HepG2 (cell line): Measurements from ENCODE around the gene EMC9. TPM values are rescaled to one million over a fixed set of nuclear protein-coding genes. Genes with fewer than 3 reads are reported as not detected.
A peak's percentile ranks its signal among the peaks of the same experiment; 100 is the strongest.

Experiments used
- ARID5B ChIP-seq: IDR thresholded peaks from 2 replicates; pipeline ENCODE4 v1.4.0; 2020; ENCODE audit warnings: mild to moderate bottlenecking, missing genetic modification reagents
- CREM ChIP-seq, 2 experiments: sonication (generic) in 1 of 2; formaldehyde crosslinking in 1 of 2; IDR thresholded peaks; 2 replicates each; pipeline versions ENCODE4 v1.4.0 to v1.6.1; 2016 to 2020; ENCODE audit warnings: antibody characterized with exemption in 1 of 2, mild to moderate bottlenecking in 1 of 2, missing genetic modification reagents in 1 of 2
- KAT7 ChIP-seq: IDR thresholded peaks from 2 replicates; pipeline ENCODE4 v1.6.1; 2018; ENCODE audit warnings: borderline replicate concordance, missing compliant biosample characterization
- MED1 ChIP-seq: sonication (generic); formaldehyde crosslinking; IDR thresholded peaks from 2 replicates; pipeline ENCODE4 v1.4.0; 2020; ENCODE audit warnings: missing genetic modification reagents
- NONO ChIP-seq, 2 experiments: fragments of 450-650 bp in 1 of 2; sonication (generic) in 1 of 2; formaldehyde crosslinking in 1 of 2; IDR thresholded peaks in 1 of 2; conservative IDR thresholded peaks in 1 of 2; 2 replicates each; pipeline versions ENCODE4 v1.6.1 to v1.8.0; 2017 to 2022; ENCODE audit warnings: mild to moderate bottlenecking in 1 of 2, missing genetic modification reagents in 1 of 2, moderate library complexity in 1 of 2
- RARA ChIP-seq: IDR thresholded peaks from 2 replicates; pipeline ENCODE4 v1.6.1; 2016; ENCODE audit warnings: missing genetic modification reagents, missing compliant biosample characterization
- SAP130 ChIP-seq: IDR thresholded peaks from 2 replicates; pipeline ENCODE4 v1.6.1; 2016; ENCODE audit warnings: low read depth
- SIN3A ChIP-seq: IDR thresholded peaks from 2 replicates; pipeline ENCODE4 v1.6.1; 2011; ENCODE audit warnings: low read depth, mild to moderate bottlenecking, control low read depth, low read length, borderline replicate concordance
- SNAPC4 ChIP-seq: sonication (generic); formaldehyde crosslinking; IDR thresholded peaks from 2 replicates; pipeline ENCODE4 v1.4.0; 2020; ENCODE audit warnings: mild to moderate bottlenecking, missing genetic modification reagents
- ZNF414 ChIP-seq: sonication (generic); formaldehyde crosslinking; IDR thresholded peaks from 2 replicates; pipeline ENCODE4 v1.5.0; 2020; ENCODE audit warnings: missing genetic modification reagents
- ZNF574 ChIP-seq: sonication (generic); formaldehyde crosslinking; IDR thresholded peaks from 2 replicates; pipeline ENCODE4 v1.4.0; 2020; ENCODE audit warnings: missing genetic modification reagents
- ZNF746 ChIP-seq: sonication (generic); formaldehyde crosslinking; IDR thresholded peaks from 2 replicates; pipeline ENCODE4 v1.8.0; 2022; ENCODE audit warnings: mild to moderate bottlenecking, missing genetic modification reagents
- polyA plus RNA-seq, 8 experiments: library from polyadenylated mRNA; depleted of rRNA in 3 of 8; stranded (reverse) in 7 of 8; unstranded in 1 of 8; fragments of >200 nt; fragmentation: Illumina TruSeq in 4 of 8; extraction: Trizol in 4 of 8; gene quantifications; 2 replicates each; pipeline versions ENCODE4 v1.2.1 to v1.2.3, GENCODE V29; 2011 to 2016; ENCODE audit warnings: low read depth in 4 of 8, missing spikeins in 1 of 8, mixed read lengths in 1 of 8; ENCODE audit not compliant: insufficient read depth in 1 of 8
- total RNA-seq, 5 experiments: library from RNA; depleted of rRNA; stranded (reverse); fragments of >200 nt; fragmentation: Illumina TruSeq; extraction: Trizol; gene quantifications; 2 replicates each; pipeline ENCODE4 v1.2.3, GENCODE V29; 2016; ENCODE audit warnings: low read depth in 1 of 5

EMC9 gene
- total and polyA plus RNA-seq, 2 of the 13 experiments (the other 11 are each of a cell fraction or from before 2014, with no cell fraction given), result 60.5 to 78.7 TPM

- TF ChIP-seq CREM (IDR thresholded peaks at IDR 0.05) (peak; percentile 37; the same call in 1 of the 2 replicates), CREM (CRISPR knock-in tag; IDR thresholded peaks at IDR 0.05) (no peak), SIN3A (peak; percentile 82; the same call in 1 of the 2 replicates), NONO (IDR thresholded peaks at IDR 0.05) (no peak), NONO (CRISPR knock-in tag; conservative IDR thresholded peaks at IDR 0.05) (peak; percentile 62; the same call in 1 of the 2 replicates), ARID5B (CRISPR knock-in tag) (peak; percentile 71), ZNF574 (CRISPR knock-in tag) (no peak; the same call in 1 of the 2 replicates), ZNF746 (CRISPR knock-in tag) (no peak), SNAPC4 (0 out of 2 replicates have a peak, but pooled peaks have one; percentile 44), RARA (CRISPR knock-in tag) (peak; percentile 91), ZNF414 (CRISPR knock-in tag) (peak; percentile 86; the same call in 1 of the 2 replicates), KAT7 (CRISPR knock-in tag) (peak; percentile 48; the same call in 1 of the 2 replicates), SAP130 (CRISPR knock-in tag) (peak; percentile 95), MED1 (CRISPR knock-in tag) (peak; percentile 85)
Observed at GRCh38 chr14:24130717-24131548, 10.5 kb downstream of the EMC9 start (continued).
